Lung (tissue), 12 donors: ENCODE data around the gene B3GNT7. TPM values are rescaled to one million over a fixed set of nuclear protein-coding genes. Genes with fewer than 3 reads are reported as not detected.
"Not testable (repeated sequence)": the region's sequence is repeated elsewhere in the genome, so short reads cannot be mapped to it uniquely, and the experiment has no call there.

Experiments
- ATAC-seq: fragments of 200-7000 bp; cut with Tn5 transposase; one replicate; pipeline ENCODE4 v1.9.1; 2020; ENCODE audit warnings: moderate number of reproducible peaks; ENCODE audit not compliant: insufficient read depth, low FRiP score
- DNase-seq, 3 donors: peaks; one replicate each; pipeline ENCODE4 v3.0.0-alpha.2; 2013 to 2017
- H3K27ac ChIP-seq, 2 donors: one replicate each; pipeline ENCODE4 v1.5.1; 2013; ENCODE audit warnings: mild to moderate bottlenecking in 2 of 2, moderate library complexity in 2 of 2, control low read depth in 1 of 2, inconsistent platforms in 1 of 2, low read depth in 1 of 2, low read length in 1 of 2
- H3K27me3 ChIP-seq, 3 donors: one replicate each; pipeline ENCODE4 v1.5.1; 2013; ENCODE audit warnings: low read length in 2 of 3; ENCODE audit not compliant: control insufficient read depth in 3 of 3, insufficient read depth in 3 of 3
- H3K36me3 ChIP-seq, 4 donors: one replicate each; pipeline ENCODE4 v1.5.1; 2013; ENCODE audit warnings: low read length in 4 of 4, mild to moderate bottlenecking in 1 of 4, moderate library complexity in 1 of 4; ENCODE audit not compliant: control insufficient read depth in 4 of 4, insufficient read depth in 4 of 4
- H3K4me1 ChIP-seq, 5 donors: one replicate each; pipeline ENCODE4 v1.5.1; 2013; ENCODE audit warnings: low read length in 5 of 5, mild to moderate bottlenecking in 2 of 5, moderate library complexity in 1 of 5; ENCODE audit not compliant: control insufficient read depth in 5 of 5, insufficient read depth in 5 of 5
- H3K4me3 ChIP-seq: one replicate; pipeline ENCODE4 v1.5.1; 2013; ENCODE audit warnings: mild to moderate bottlenecking, control low read depth, moderate library complexity
- H3K9ac ChIP-seq, 2 donors: one replicate each; pipeline ENCODE4 v1.5.1; 2013; ENCODE audit warnings: low read length in 2 of 2, control low read depth in 1 of 2; ENCODE audit not compliant: insufficient read depth in 1 of 2
- H3K9me3 ChIP-seq, 4 donors: one replicate each; pipeline ENCODE4 v1.5.1; 2013; ENCODE audit warnings: low read length in 3 of 4, mild to moderate bottlenecking in 1 of 4, moderate library complexity in 1 of 4; ENCODE audit not compliant: control insufficient read depth in 4 of 4, insufficient read depth in 3 of 4
- CTCF ChIP-seq: IDR thresholded peaks from 2 replicates; pipeline ENCODE4 v1.5.1; 2012; ENCODE audit warnings: mild to moderate bottlenecking; ENCODE audit errors: control extremely low read depth, extremely low read depth
- WGBS, 2 donors: extraction: QIAGEN DNeasy Blood & Tissue Kit; methylation state at CpG; one replicate each; pipeline ENCODE4 v1.1.7; 2013; 5-methylcytosine and 5-hydroxymethylcytosine counted together
- polyA plus RNA-seq, 2 donors: library from polyadenylated mRNA; stranded (reverse); fragments of 200-250 nt; gene quantifications; one replicate each; pipeline ENCODE4 v1.2.1, GENCODE V29; 2013
- total RNA-seq, 2 donors: library from RNA; depleted of rRNA in 1 of 2; stranded (reverse); fragments of >200 nt in 1 of 2; gene quantifications; one replicate each; pipeline ENCODE4 v1.2.1, GENCODE V29; 2014 to 2021
- donor health status: control.
- donor health status: control.
- donor health status: Bipolar disorder and iron deficiency.
- donor health status: healthy.
- donor health status: DM: yes; HTN: yes; CAD: no.

The B3GNT7 gene
- total and polyA plus RNA-seq, 4 donors: 18.9 to 73.7 (median 27.5) TPM

GRCh38 chr2:231403421-231404182, 8.1 kb downstream of the B3GNT7 start:
- DNase-seq, ATAC-seq, H3K36me3 ChIP-seq, H3K27me3 ChIP-seq, H3K4me3 ChIP-seq, H3K9me3 ChIP-seq, H3K9ac ChIP-seq, H3K27ac ChIP-seq: not testable (repeated sequence)
- peaks cover 0 to 21% (median 10%) of the 10 kb centered on the region in 5 donors for H3K4me1 ChIP-seq
- 65 to 82% methylated on average over 14 of the region's 14 CpGs for WGBS, 2 donors

GRCh38 chr2:231404183-231404578, 8.7 kb downstream of the B3GNT7 start:
- not testable (repeated sequence) for H3K4me3 ChIP-seq

GRCh38 chr2:231405601-231406367, 10.3 kb downstream of the B3GNT7 start:
- ATAC-seq, H3K4me1 ChIP-seq, H3K36me3 ChIP-seq, H3K4me3 ChIP-seq, H3K27me3 ChIP-seq, DNase-seq, H3K27ac ChIP-seq, H3K9ac ChIP-seq, H3K9me3 ChIP-seq: not testable (repeated sequence)
- 17 to 22% methylated on average over 16 of the region's 16 CpGs for WGBS, 2 donors
- TF ChIP-seq CTCF: peak; percentile 3

More at GRCh38 chr2:231404183-231404578, 8.7 kb downstream of the B3GNT7 start:
- not testable (repeated sequence) for DNase-seq, H3K27ac ChIP-seq, H3K9ac ChIP-seq, H3K27me3 ChIP-seq, H3K9me3 ChIP-seq, ATAC-seq, H3K36me3 ChIP-seq
- WGBS, 2 donors: 85 to 92% methylated on average over 16 of the region's 16 CpGs
- peaks cover 0 to 21% (median 7%) of the 10 kb centered on the region in 5 donors for H3K4me1 ChIP-seq

- H3K36me3 ChIP-seq, H3K9me3 ChIP-seq, ATAC-seq, H3K27ac ChIP-seq, H3K4me3 ChIP-seq, DNase-seq, H3K9ac ChIP-seq, H3K27me3 ChIP-seq: not testable (repeated sequence)
- WGBS, 2 donors: 79 to 85% methylated on average over 5 of the region's 5 CpGs
- H3K4me1 ChIP-seq: peaks cover 0 to 11% (median 3%) of the 10 kb centered on the region in 5 donors
These were observed 12.2 kb downstream of the B3GNT7 start for GRCh38 chr2:231407686-231408085.

DNA sequence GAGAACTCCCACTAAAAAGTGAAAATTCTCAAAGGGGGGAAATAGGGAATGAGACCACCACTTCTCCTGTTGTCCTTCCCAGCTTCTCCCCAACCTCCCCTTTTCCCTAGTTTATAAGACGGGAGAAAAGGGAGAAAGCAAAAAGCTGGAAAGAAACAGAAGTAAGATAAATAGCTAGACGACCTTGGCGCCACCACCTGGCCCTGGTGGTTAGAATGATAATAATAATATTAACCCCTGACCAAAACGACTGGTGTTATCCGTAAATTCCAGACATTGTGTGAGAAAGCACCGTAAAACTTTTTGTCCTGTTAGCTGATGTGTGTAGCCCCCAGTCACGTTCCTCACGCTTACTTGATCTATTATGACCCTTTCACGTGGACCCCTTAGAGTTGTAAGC, 12.8 kb downstream of the B3GNT7 start:
- WGBS, 2 donors: 83 to 89% methylated on average over 9 of the region's 9 CpGs
- ATAC-seq: not testable (repeated sequence)

More for the DNA sequence above, 12.8 kb downstream of the B3GNT7 start:
- H3K27me3 ChIP-seq, H3K9me3 ChIP-seq, H3K36me3 ChIP-seq, H3K4me3 ChIP-seq, DNase-seq, H3K9ac ChIP-seq, H3K27ac ChIP-seq: not testable (repeated sequence)
- H3K4me1 ChIP-seq: peaks cover 0 to 12% (median 3%) of the 10 kb centered on the region in 5 donors
